Stimulated activated CD4-positive, alpha-beta T cell treated with anti-CD3 and anti-CD28 coated beads, Interleukin-12 subunit alpha, Interleukin-12 subunit beta, amount 100 ng/mL, for 4 hours (primary cell): Measurements from ENCODE around the gene TBC1D9.

ENCODE experiments used
- DNase-seq: peaks from one replicate; pipeline ENCODE4 v3.0.0-alpha.2; 2020

TBC1D9 gene

GRCh38 chr4:140688711-140689598, 67.2 kb downstream of the TBC1D9 start:
- DNase-seq: no peak

- no peak for DNase-seq
These were observed 69.4 kb downstream of the TBC1D9 start for GRCh38 chr4:140686796-140687195.

GRCh38 chr4:140684314-140684713, 71.9 kb downstream of the TBC1D9 start:
- no peak for DNase-seq

GRCh38 chr4:140681201-140681600, 75.0 kb downstream of the TBC1D9 start:
- DNase-seq: no peak

- no peak for DNase-seq
These were observed 75.5 kb downstream of the TBC1D9 start for GRCh38 chr4:140680686-140681085.

- DNase-seq: no peak
These were observed 76.6 kb downstream of the TBC1D9 start for GRCh38 chr4:140679576-140679975.

- DNase-seq: no peak
These were observed 80.5 kb downstream of the TBC1D9 start for GRCh38 chr4:140675599-140676231.

GRCh38 chr4:140673729-140674128, 82.5 kb downstream of the TBC1D9 start:
- DNase-seq: no peak

- DNase-seq: no peak
These were observed 83.8 kb downstream of the TBC1D9 start for GRCh38 chr4:140672416-140672815.

GRCh38 chr4:140668111-140668510, 88.1 kb downstream of the TBC1D9 start:
- no peak for DNase-seq

- DNase-seq: no peak
These were observed 89.1 kb downstream of the TBC1D9 start for GRCh38 chr4:140666889-140667614.

GRCh38 chr4:140662082-140662869, 93.9 kb downstream of the TBC1D9 start:
- no peak for DNase-seq

GRCh38 chr4:140661550-140661949, 94.6 kb downstream of the TBC1D9 start:
- DNase-seq: no peak

- DNase-seq: no peak
These were observed 96.1 kb downstream of the TBC1D9 start for GRCh38 chr4:140659943-140660700.

- DNase-seq: no peak
These were observed 101.7 kb downstream of the TBC1D9 start for GRCh38 chr4:140654495-140654814.

- no peak for DNase-seq
These were observed 102.3 kb downstream of the TBC1D9 start for GRCh38 chr4:140653718-140654494.

- DNase-seq: no peak
These were observed 103.6 kb downstream of the TBC1D9 start for GRCh38 chr4:140652601-140653000.

GRCh38 chr4:140648716-140649308, 107.4 kb downstream of the TBC1D9 start:
- DNase-seq: no peak

GRCh38 chr4:140645614-140646412, 110.4 kb downstream of the TBC1D9 start:
- DNase-seq: no peak

GRCh38 chr4:140645196-140645595, 111.0 kb downstream of the TBC1D9 start:
- no peak for DNase-seq
